Activated T-cell treated with anti-CD3 and anti-CD28 coated beads, Interleukin-2, amount 50 U/mL, for 48 hours (primary cell): ENCODE results near the gene GATAD2B.

Experiments
- DNase-seq, 2 experiments: peaks; one replicate each; pipeline ENCODE4 v3.0.0-alpha.2; 2020

Gene GATAD2B

GRCh38 chr1:153831026-153831425, 91.7 kb downstream of the GATAD2B start:
- peak in 1 of 2 experiments; percentile 1 for DNase-seq

DNA sequence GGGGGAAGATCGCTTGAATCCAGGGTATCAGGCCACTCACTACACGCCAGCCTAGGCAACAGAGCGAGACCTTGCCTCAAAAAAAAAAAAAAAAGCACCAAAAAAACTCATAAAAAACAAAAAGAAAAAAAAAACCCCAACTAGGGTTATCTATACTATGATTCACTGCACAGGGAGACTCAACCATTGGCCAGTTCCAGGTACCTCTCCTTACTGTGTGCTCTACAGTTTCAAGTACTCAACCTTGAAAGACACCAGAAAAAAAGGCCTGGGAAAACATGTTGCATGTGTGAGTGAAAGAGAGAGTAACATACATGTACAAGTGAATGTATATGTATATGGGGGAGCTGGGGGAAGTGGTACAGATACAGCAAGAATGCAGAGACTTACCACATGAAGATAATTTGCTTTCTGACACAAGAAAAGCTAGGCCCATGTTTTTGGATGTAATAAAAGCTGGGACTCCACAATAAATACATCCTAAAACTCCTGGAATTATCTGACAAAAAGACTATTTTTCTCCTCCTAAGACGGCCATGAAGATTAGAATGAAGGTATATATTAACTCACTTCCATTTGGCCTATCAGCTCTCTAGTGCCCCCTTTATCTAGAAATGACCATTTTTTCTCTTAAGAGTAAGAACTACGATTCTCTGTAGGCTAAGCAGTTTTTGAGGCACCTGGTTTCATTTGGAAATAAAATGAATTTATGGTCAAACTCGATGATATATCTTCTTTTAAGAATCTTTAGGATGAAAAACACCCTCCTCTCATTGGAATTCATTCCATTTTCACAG, 95.4 kb downstream of the GATAD2B start:
- peak in 1 of 2 experiments; percentile 1 for DNase-seq

DNA sequence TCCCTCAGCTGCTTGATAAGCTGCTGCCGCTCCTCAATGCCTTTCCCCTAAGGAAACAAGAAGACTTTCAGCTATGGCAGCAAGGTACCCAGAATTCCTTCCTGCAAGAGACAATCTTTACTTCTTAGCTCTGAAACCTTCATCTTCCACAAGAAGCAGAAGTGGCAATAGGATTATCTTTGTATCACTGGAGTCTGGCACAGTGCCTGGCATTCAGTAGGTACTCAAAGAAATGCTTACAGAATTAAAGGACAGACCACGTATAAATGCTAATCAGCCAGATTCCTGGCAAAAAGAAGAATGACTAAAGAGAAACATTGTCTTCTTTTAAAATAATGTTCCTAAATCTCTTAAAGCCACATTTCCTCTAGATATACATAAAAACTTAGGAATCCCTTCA, 103.9 kb downstream of the GATAD2B start:
- DNase-seq = no peak

GRCh38 chr1:153816283-153816889, 106.4 kb downstream of the GATAD2B start:
- peak in 1 of 2 experiments; percentile 3 for DNase-seq

DNA sequence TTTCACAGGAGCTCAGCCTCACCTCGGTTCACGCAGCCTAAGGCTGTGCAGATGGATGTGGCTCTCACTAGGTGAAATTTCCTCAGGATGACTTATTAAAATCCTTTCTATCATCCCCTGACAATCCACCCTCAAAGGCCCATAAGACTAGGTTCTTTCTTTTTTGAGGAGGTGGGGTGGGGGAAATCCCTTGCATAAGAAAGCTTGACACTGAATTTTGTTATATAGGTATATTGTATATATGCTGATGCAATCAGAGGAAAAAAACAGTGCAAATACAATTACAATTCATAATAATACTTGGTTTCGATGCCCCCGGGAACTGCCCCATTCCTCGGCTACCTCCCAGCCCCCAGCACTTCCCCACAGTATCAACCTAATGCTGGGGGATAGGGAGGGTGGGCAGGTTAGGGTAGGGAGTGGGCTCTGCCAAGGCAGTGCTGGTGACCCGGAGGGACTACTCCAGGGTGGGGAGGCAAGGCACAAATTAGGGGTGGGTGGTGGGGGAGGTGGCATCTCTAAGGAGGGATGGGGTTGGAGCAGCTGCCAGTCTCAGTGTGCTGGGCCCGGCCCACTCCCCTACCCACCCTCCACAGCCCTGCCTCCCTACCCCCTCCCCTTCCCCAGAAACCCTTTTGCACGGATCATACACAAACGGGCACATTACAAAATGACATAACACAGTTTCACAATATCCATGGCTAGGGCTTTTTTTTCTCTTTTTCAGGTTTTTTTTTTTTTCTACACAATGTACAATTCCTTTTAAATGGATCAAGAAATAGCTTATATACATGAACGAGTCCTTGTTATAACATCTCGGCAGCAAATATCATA, 116.7 kb downstream of the GATAD2B start:
- no peak for DNase-seq

GRCh38 chr1:153805042-153805745, 117.6 kb downstream of the GATAD2B start:
- peak; percentile 72 to 77 for DNase-seq

GRCh38 chr1:153804112-153804511, 118.7 kb downstream of the GATAD2B start:
- no peak for DNase-seq

- DNase-seq = no peak
These were observed 119.2 kb downstream of the GATAD2B start for GRCh38 chr1:153803470-153804056.

DNA sequence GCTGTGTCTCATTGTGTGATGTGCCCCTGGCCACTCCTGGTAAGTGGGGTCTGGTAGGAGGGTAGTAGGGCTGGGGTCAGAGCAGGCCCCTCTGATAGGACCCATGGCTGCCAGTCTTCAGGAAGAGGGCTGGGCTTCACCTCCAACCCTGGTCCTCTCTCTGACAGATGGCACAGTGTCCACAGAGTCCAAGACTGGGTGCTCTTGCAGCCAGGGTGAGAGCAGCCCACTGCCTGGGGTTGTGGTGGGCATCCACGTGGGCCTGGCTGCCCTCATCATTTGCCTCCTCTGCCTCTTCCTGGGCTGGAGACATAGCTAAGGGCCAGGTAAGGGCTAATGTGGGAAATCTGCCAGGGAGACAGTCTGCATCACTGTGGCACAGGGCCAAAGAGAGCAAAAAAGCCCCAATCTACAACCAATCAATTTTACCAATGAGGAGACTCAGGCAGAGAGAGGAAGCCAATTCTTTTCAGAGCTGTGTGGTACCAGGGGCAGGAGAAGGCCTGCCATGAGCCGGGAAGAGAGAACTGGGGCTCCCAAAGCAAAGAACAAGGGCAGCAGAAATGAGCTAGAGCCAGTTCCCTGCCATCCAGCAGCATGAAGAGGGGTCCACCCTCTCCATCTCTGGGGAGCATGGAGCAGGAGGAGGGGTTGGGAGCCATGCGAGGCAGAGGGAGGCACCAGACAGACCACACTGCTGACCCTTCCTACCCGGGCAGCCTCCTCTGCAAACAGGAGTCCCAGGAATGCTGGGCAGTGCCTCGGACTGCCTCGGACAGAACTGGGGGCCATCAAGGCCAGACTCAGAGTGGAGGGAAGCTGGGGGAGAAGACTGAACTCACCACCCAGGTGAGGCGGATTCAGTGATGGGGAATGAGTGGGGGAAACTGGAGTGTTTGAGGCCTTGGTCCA, 120.7 kb downstream of the GATAD2B start:
- no peak for DNase-seq

GRCh38 chr1:153801028-153801625, 121.6 kb downstream of the GATAD2B start:
- no peak for DNase-seq

GRCh38 chr1:153800516-153800915, 122.3 kb downstream of the GATAD2B start:
- no peak for DNase-seq

- DNase-seq = no peak
These were observed 123.0 kb downstream of the GATAD2B start for GRCh38 chr1:153799566-153800465.

- no peak for DNase-seq
These were observed 123.8 kb downstream of the GATAD2B start for GRCh38 chr1:153799016-153799415.

DNA sequence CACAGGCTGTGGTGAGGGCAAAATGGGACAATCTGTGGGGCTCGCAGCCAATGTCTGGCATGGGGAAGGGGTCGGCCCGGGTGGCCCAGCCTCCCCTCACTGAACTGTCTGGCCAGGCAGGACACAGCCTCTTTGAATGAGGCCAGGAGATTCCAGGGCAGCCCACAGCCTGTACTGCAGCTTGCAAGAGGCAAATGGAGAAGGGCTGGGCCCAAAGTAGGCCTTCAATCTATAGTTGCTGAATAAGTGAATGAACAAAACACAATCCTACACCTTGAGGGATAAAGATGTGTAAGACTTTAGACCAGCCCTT, 124.3 kb downstream of the GATAD2B start:
- no peak for DNase-seq

GRCh38 chr1:153796786-153797659, 125.7 kb downstream of the GATAD2B start:
- peak; percentile 88 for DNase-seq

GRCh38 chr1:153795934-153796785, 126.6 kb downstream of the GATAD2B start:
- no peak for DNase-seq

DNA sequence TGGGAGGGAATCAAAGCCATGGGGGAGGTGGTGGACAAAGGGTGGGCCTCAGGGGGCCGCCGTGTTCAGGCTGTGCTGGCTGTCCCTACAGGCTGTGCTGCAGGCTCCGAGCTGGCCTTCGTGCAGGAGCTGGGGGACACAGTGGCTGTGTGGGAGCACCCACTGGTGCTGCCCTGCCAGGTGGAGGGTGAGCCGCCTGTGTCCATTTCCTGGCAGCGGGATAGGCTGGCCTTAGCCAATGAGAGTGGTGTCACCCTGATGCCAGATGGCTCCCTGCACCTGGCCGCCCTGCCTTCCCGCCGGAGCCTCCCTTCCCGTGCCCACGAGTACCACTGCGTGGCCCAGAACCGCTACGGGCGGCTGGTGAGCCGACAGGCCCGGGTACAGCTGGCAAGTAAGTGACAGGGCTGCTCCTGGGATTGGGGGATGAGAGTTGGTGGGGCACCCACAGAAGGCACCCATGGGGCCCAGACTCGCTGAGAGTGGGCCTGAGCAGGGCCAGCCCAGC, 127.4 kb downstream of the GATAD2B start:
- DNase-seq = no peak
